GM23338 (cell line): ENCODE measurements around the gene ANKRD22. TPM values are rescaled to one million over a fixed set of nuclear protein-coding genes. Genes with fewer than 3 reads are reported as not detected.

Experiments used
- ATAC-seq: fragments of 200-7000 bp; cut with Tn5 transposase; 3 replicates; pipeline ENCODE4 v1.9.1; 2020
- DNase-seq: peaks from one replicate; pipeline ENCODE4 v3.0.0-alpha.2; 2015; ENCODE audit warnings: low spot score
- H2AFZ ChIP-seq: fragments of 200-600 bp; sonication (generic); 2 replicates; pipeline ENCODE4 v1.8.0; 2016; ENCODE audit warnings: antibody characterized with exemption, mild to moderate bottlenecking, moderate library complexity
- H3F3A ChIP-seq: fragments of 200-600 bp; sonication (generic); replicated peaks from 2 replicates; pipeline ENCODE4 v1.8.0; 2017; ENCODE audit warnings: antibody characterized with exemption, mixed run types, low read depth
- H3K27ac ChIP-seq: fragments of 200-600 bp; sonication (generic); 2 replicates; pipeline ENCODE4 v1.6.1; 2016; ENCODE audit warnings: low read depth
- H3K27me3 ChIP-seq: fragments of 200-600 bp; sonication (generic); 2 replicates; pipeline ENCODE4 v1.8.0; 2016; ENCODE audit warnings: mild to moderate bottlenecking, mixed run types, moderate library complexity; ENCODE audit not compliant: insufficient read depth
- H3K36me3 ChIP-seq: fragments of 200-600 bp; sonication (generic); 2 replicates; pipeline ENCODE4 v1.8.0; 2016; ENCODE audit warnings: mild to moderate bottlenecking; ENCODE audit not compliant: insufficient read depth
- H3K4me1 ChIP-seq: fragments of 200-600 bp; sonication (generic); 2 replicates; pipeline ENCODE4 v1.8.0; 2016; ENCODE audit warnings: mild to moderate bottlenecking, moderate library complexity; ENCODE audit not compliant: insufficient read depth
- H3K4me2 ChIP-seq: fragments of 200-600 bp; sonication (generic); 2 replicates; pipeline ENCODE4 v1.7.1; 2017; ENCODE audit warnings: mixed run types
- H3K4me3 ChIP-seq: fragments of 200-600 bp; sonication (generic); 2 replicates; pipeline ENCODE4 v1.6.1; 2016; ENCODE audit warnings: mixed run types
- H3K79me2 ChIP-seq: fragments of 200-600 bp; sonication (generic); replicated peaks from 2 replicates; pipeline ENCODE4 v1.8.0; 2017; ENCODE audit warnings: mild to moderate bottlenecking; ENCODE audit not compliant: insufficient read depth
- H3K9me2 ChIP-seq: fragments of 200-600 bp; sonication (generic); 2 replicates; pipeline ENCODE4 v1.8.0; 2017; ENCODE audit not compliant: insufficient read depth
- H4K20me1 ChIP-seq: fragments of 200-600 bp; sonication (generic); replicated peaks from 2 replicates; pipeline ENCODE4 v1.8.0; 2017; ENCODE audit warnings: mild to moderate bottlenecking; ENCODE audit not compliant: insufficient read depth
- H3K27ac Mint-ChIP-seq: 2 replicates; pipeline ENCODE4 v1.8.0; 2020; ENCODE audit warnings: inconsistent platforms, mild to moderate bottlenecking, moderate library complexity, mixed read lengths
- H3K27me3 Mint-ChIP-seq: 3 replicates; pipeline ENCODE4 v1.8.0; 2022; ENCODE audit warnings: low read depth, mild to moderate bottlenecking, moderate library complexity, mixed read lengths, inconsistent platforms; ENCODE audit not compliant: insufficient read depth, poor library complexity
- H3K36me3 Mint-ChIP-seq: 3 replicates; pipeline ENCODE4 v1.8.0; 2021; ENCODE audit warnings: low read depth, mild to moderate bottlenecking, inconsistent platforms, moderate library complexity, mixed read lengths
- H3K4me1 Mint-ChIP-seq: 3 replicates; pipeline ENCODE4 v1.8.0; 2020; ENCODE audit warnings: mild to moderate bottlenecking, inconsistent platforms, mixed read lengths
- H3K4me3 Mint-ChIP-seq: 3 replicates; pipeline ENCODE4 v1.8.0; 2021; ENCODE audit warnings: moderate library complexity, mild to moderate bottlenecking, inconsistent platforms, mixed read lengths
- H3K9me3 Mint-ChIP-seq: 3 replicates; pipeline ENCODE4 v1.8.0; 2020; ENCODE audit warnings: moderate library complexity, mild to moderate bottlenecking, inconsistent platforms, mixed read lengths
- CREB1 ChIP-seq: fragments of 250-450 bp; sonication (Bioruptor Pico); IDR thresholded peaks from 2 replicates; pipeline ENCODE4 v1.5.0; 2020; ENCODE audit warnings: low read depth, mild to moderate bottlenecking, moderate library complexity
- CTCF ChIP-seq, 2 experiments: fragments of 200-600 bp in 1 of 2; sonication (generic) in 1 of 2; conservative IDR thresholded peaks; 2 replicates each; pipeline versions ENCODE4 v1.5.1 to v1.6.1; 2016 to 2017; ENCODE audit warnings: antibody characterized with exemption in 2 of 2, low read depth in 2 of 2, mild to moderate bottlenecking in 2 of 2, moderate library complexity in 1 of 2
- EZH2phosphoT487 ChIP-seq: fragments of 200-600 bp; sonication (generic); IDR thresholded peaks from one replicate; pipeline ENCODE4 v1.8.1; 2018; ENCODE audit warnings: antibody characterized with exemption; ENCODE audit not compliant: unreplicated experiment
- JUNB ChIP-seq: IDR thresholded peaks from one replicate; pipeline ENCODE4 v1.6.1; 2016; ENCODE audit warnings: antibody characterized with exemption; ENCODE audit not compliant: unreplicated experiment
- NANOG ChIP-seq: IDR thresholded peaks from 2 replicates; pipeline ENCODE4 v1.6.1; 2016; ENCODE audit warnings: antibody characterized with exemption, borderline replicate concordance
- STAT1 ChIP-seq: IDR thresholded peaks from one replicate; pipeline ENCODE4 v1.6.1; 2016; ENCODE audit warnings: antibody characterized with exemption; ENCODE audit not compliant: unreplicated experiment
- ZNF114 ChIP-seq: fragments of 250-450 bp; sonication (Bioruptor Pico); IDR thresholded peaks from 2 replicates; pipeline ENCODE4 v1.5.0; 2020; ENCODE audit warnings: mild to moderate bottlenecking, moderate library complexity
- ZNF331 ChIP-seq: fragments of 250-450 bp; sonication (Bioruptor Pico); IDR thresholded peaks from 2 replicates; pipeline ENCODE4 v1.5.0; 2020; ENCODE audit warnings: low read depth, mild to moderate bottlenecking, moderate library complexity
- ZNF462 ChIP-seq: fragments of 250-450 bp; sonication (Bioruptor Pico); IDR thresholded peaks from 2 replicates; pipeline ENCODE4 v1.5.0; 2020; ENCODE audit warnings: mild to moderate bottlenecking, moderate library complexity
- polyA plus RNA-seq: library from polyadenylated mRNA; unstranded; fragments of >200 nt; fragmentation: Nextera tagmentation; extraction: Ambion mirVana; gene quantifications from 2 replicates; pipeline ENCODE4 v1.2.1, GENCODE V29; 2016
- total RNA-seq: library from RNA; depleted of rRNA; stranded (reverse); fragments of >200 nt; shearing (Covaris generic); gene quantifications from 2 replicates; pipeline ENCODE4 v1.2.3, GENCODE V29; 2014

ANKRD22 gene
- total and polyA plus RNA-seq, 2 experiments from 2014 or later: not detected

GRCh38 chr10:88819290-88819689 lies 32.4 kb downstream of the ANKRD22 start:
- Mint-ChIP-seq H3K9me3 (no peaks in the 10 kb centered on the region), H3K27ac (no peak overlapping the region), H3K36me3 (no peaks in the 10 kb centered on the region), H3K27me3 (no peaks in the 10 kb centered on the region), H3K4me3 (no peak overlapping the region), H3K4me1 (no peaks in the 10 kb centered on the region)
- Histone ChIP-seq H3K27ac (no peak overlapping the region), H3K4me3 (no peak overlapping the region), H3K9me2 (no peaks in the 10 kb centered on the region), H3K4me1 (no peaks in the 10 kb centered on the region), H3K27me3 (no peaks in the 10 kb centered on the region), H2AFZ (no peak overlapping the region), H3K36me3 (no peaks in the 10 kb centered on the region), H4K20me1 (no peaks in the 10 kb centered on the region), H3F3A (no peaks in the 10 kb centered on the region), H3K79me2 (no peaks in the 10 kb centered on the region), H3K4me2 (no peak overlapping the region)
- no peak for ATAC-seq
- TF ChIP-seq ZNF331: no peak
- no peak for TF ChIP-seq JUNB
- no peak for TF ChIP-seq CTCF (conservative IDR thresholded peaks at IDR 0.05; ENCODE audit: low read depth in 2 of 2)
- no peak for TF ChIP-seq EZH2phosphoT487
- TF ChIP-seq STAT1: no peak
- no peak for TF ChIP-seq CREB1
- no peak for TF ChIP-seq NANOG
- no peak for TF ChIP-seq ZNF114 (CRISPR knock-in tag)
- no peak for TF ChIP-seq ZNF462
- DNase-seq: no peak
